Measurements from ENCODE around the gene ADCY5. TPM values are rescaled to one million over a fixed set of nuclear protein-coding genes. Genes with fewer than 3 reads are reported as not detected.

Gene ADCY5
- total RNA-seq, 2 donors from 2014 or later, result 12.9 to 69.6 TPM

DNA sequence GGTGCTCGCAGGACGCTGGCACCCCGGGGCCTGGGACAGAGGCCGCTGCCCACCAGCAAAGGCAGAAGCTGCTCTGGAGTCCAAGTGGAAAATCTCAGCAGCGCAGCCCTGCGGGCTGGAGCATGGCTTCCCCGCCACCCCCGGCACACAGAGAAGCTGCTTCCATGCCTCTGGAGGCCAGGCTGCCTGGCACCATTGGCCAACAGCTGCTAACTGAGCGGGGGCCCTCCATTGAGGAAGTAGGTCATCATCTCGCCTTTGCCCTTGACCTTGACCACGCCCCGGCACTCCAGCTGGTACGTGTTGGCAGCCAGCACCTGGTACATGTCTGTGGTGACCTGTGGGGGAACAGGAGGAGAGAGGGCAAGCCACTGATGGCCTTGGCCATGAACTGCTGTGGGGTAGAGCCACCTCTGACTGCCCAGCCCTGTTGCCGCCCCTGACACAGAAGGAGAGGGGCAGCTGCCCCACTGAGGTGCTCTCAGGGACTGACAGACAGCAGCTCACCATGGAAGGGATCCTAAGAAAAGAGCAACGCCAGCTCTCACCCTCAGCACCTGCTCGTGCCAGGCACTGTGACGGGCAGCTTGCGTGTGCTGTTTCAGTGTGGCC, 164.4 kb downstream of the ADCY5 start:
- TF ChIP-seq POLR2AphosphoS5 (IDR thresholded peaks at IDR 0.05) (no peak), POLR2A (IDR thresholded peaks at IDR 0.05) (no peak)
- TF ChIP-seq, protein P1, sequence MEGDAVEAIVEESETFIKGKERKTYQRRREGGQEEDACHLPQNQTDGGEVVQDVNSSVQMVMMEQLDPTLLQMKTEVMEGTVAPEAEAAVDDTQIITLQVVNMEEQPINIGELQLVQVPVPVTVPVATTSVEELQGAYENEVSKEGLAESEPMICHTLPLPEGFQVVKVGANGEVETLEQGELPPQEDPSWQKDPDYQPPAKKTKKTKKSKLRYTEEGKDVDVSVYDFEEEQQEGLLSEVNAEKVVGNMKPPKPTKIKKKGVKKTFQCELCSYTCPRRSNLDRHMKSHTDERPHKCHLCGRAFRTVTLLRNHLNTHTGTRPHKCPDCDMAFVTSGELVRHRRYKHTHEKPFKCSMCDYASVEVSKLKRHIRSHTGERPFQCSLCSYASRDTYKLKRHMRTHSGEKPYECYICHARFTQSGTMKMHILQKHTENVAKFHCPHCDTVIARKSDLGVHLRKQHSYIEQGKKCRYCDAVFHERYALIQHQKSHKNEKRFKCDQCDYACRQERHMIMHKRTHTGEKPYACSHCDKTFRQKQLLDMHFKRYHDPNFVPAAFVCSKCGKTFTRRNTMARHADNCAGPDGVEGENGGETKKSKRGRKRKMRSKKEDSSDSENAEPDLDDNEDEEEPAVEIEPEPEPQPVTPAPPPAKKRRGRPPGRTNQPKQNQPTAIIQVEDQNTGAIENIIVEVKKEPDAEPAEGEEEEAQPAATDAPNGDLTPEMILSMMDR (IDR thresholded peaks at IDR 0.05), result no peak
- H3K36me3 ChIP-seq, result no peaks in the 10 kb centered on the region
- H3K27me3 ChIP-seq (replicated peaks; ENCODE audit: insufficient read depth), result no peaks in the 10 kb centered on the region
- 82% methylated on average over 18 of the region's 18 CpGs for WGBS
- H3K9me3 ChIP-seq, result no peaks in the 10 kb centered on the region
- no peaks in the 10 kb centered on the region for H3K4me1 ChIP-seq (replicated peaks)
- DNase-seq (ENCODE audit: low spot score), result no peak
- no peak overlapping the region for H3K4me3 ChIP-seq
- no peak overlapping the region for H3K27ac ChIP-seq
- intact Hi-C loops (cut with DNase I), result loop anchor here (5.0 kb wide), 1 partner anchor 203 kb away; no protein-coding TSS in a partner anchor

DNA sequence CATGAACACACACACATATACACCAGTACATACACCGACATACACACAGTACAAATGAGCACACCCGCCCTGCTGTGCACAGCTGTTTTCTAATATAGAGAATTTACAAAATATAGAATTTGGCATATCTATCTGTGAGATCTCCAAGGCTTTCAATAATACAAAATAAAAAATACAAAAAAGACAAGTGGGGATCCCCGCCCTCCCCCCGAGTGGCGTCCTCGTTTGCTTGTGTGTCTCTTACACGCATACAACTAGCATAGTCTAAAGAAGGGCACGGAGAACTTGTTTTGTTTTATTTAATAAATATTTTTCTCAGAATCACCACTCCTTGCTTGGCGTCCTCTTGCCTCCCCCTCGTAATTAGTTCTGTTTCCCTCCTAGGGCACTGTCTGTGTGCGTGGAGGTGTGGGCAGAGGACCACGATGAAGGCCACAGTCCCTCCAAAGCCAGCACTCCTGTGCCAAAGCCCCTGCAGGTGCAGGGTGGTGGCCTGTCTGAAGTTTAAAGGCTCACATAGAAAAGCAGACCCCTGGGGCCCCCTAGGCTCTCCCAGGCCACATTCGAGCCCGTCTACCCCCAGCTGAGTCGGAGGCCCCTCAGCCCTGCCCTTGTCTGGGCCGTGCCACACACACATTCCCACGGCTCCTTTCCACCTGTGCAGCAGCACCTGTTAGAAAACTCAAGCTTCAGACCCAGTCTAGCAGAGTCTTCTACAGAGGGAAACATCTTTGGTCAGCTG, 165.1 kb downstream of the ADCY5 start:
- Histone ChIP-seq H3K27me3 (replicated peaks; ENCODE audit: insufficient read depth) (no peaks in the 10 kb centered on the region), H3K4me1 (replicated peaks) (no peaks in the 10 kb centered on the region), H3K36me3 (no peaks in the 10 kb centered on the region), H3K4me3 (no peak overlapping the region), H3K27ac (no peak overlapping the region), H3K9me3 (no peaks in the 10 kb centered on the region)
- TF ChIP-seq, protein P1 (IDR thresholded peaks at IDR 0.05), result no peak
- TF ChIP-seq POLR2AphosphoS5 (IDR thresholded peaks at IDR 0.05) (no peak), POLR2A (IDR thresholded peaks at IDR 0.05) (no peak)
- WGBS, result 88% methylated on average over 17 of the region's 17 CpGs
- intact Hi-C loops (cut with DNase I), result no loop called here
- DNase-seq (ENCODE audit: low spot score), result no peak

DNA sequence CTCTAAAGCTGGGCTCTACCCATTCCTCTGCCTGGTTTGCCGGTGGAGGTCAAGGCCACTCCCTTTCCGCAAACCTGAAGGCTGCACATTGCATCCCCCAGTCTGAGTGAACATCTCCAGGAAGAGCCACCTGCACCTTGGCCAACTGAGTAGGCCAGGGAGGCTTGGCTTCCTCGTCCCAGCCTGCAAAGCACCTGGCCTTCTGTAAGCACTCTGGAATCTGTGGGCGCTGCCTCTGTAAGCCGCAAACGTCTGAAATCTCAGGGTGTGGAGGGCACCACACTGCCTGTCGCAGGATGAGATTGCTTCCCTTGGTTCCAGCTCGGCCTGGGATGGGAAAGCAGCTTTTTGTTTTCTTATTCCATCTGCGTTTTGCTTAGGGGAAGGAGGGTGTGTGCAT, 165.8 kb downstream of the ADCY5 start:
- H3K9me3 ChIP-seq, result no peaks in the 10 kb centered on the region
- no peaks in the 10 kb centered on the region for H3K36me3 ChIP-seq
- no peak overlapping the region for H3K27ac ChIP-seq
- 77% methylated on average over 9 of the region's 9 CpGs for WGBS
- H3K4me1 ChIP-seq (replicated peaks), result no peaks in the 10 kb centered on the region
- no peaks in the 10 kb centered on the region for H3K27me3 ChIP-seq (replicated peaks; ENCODE audit: insufficient read depth)
- intact Hi-C loops (cut with DNase I), result no loop called here
- TF ChIP-seq POLR2A (IDR thresholded peaks at IDR 0.05), result no peak
- TF ChIP-seq, protein P1 (IDR thresholded peaks at IDR 0.05), result no peak
- TF ChIP-seq POLR2AphosphoS5 (IDR thresholded peaks at IDR 0.05), result no peak
- no peak for DNase-seq (ENCODE audit: low spot score)
- no peak overlapping the region for H3K4me3 ChIP-seq

DNA sequence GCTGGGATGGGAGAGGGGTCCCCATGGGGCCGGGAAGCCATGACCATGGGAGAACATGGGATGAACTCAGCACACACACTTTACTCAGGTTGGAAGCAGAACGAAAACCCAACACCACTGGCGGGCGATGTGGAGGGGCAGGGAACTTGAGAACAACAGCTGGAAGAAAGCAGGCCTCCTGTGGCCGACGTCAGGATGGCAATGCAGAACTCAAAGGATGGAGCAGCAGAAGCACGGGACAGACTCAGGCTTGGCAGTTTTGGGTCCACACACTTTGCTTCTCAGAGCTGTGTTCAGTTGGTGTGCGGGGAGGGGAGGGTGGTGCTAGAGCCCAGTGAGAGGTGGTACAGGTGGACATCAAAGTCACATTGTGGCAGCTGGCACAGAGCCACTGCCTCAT, 166.4 kb downstream of the ADCY5 start:
- H3K36me3 ChIP-seq, result no peaks in the 10 kb centered on the region
- H3K27ac ChIP-seq, result no peak overlapping the region
- no peak overlapping the region for H3K4me3 ChIP-seq
- no peaks in the 10 kb centered on the region for H3K4me1 ChIP-seq (replicated peaks)
- WGBS, result 70% methylated on average over 8 of the region's 8 CpGs
- no peak for TF ChIP-seq POLR2A (IDR thresholded peaks at IDR 0.05)
- TF ChIP-seq, protein P1 (IDR thresholded peaks at IDR 0.05), result no peak
- TF ChIP-seq POLR2AphosphoS5 (IDR thresholded peaks at IDR 0.05), result no peak
- no peak for DNase-seq (ENCODE audit: low spot score)
- H3K27me3 ChIP-seq (replicated peaks; ENCODE audit: insufficient read depth), result no peaks in the 10 kb centered on the region
- H3K9me3 ChIP-seq, result no peaks in the 10 kb centered on the region
- intact Hi-C loops (cut with DNase I), result no loop called here

DNA sequence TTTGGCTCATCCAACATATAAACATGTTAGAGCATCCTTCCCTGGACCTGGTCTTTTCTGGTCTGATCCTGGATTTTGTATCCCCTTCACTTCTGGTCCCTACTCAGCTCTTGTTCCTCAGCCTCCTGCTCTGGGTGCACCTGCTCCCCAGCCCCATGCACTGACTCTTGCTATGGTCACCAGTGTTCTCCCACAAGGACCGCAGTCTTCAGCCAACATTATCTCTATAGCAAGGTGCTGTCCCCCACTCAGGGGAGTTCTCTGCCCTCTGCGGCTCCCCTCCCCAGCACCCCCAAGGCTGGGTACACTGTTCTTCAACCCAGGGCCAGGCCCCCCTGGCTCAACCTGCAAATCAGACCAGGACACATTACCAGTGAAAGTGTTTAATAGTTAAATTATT, 167.0 kb downstream of the ADCY5 start:
- TF ChIP-seq POLR2AphosphoS5 (IDR thresholded peaks at IDR 0.05) (no peak), POLR2A (IDR thresholded peaks at IDR 0.05) (no peak)
- TF ChIP-seq, protein P1 (IDR thresholded peaks at IDR 0.05), result no peak
- no peaks in the 10 kb centered on the region for H3K36me3 ChIP-seq

More for the DNA sequence above, 167.0 kb downstream of the ADCY5 start:
- no peaks in the 10 kb centered on the region for H3K9me3 ChIP-seq
- DNase-seq (ENCODE audit: low spot score), result no peak
- H3K4me1 ChIP-seq (replicated peaks), result no peaks in the 10 kb centered on the region
- no peaks in the 10 kb centered on the region for H3K27me3 ChIP-seq (replicated peaks; ENCODE audit: insufficient read depth)
- WGBS, result 100% methylated on average over 2 of the region's 2 CpGs
- no peak overlapping the region for H3K27ac ChIP-seq
- no peak overlapping the region for H3K4me3 ChIP-seq
- intact Hi-C loops (cut with DNase I), result no loop called here

All from prostate gland (tissue), 2 donors.